ENCODE measurements around the gene GZMM.

The GZMM gene

DNA sequence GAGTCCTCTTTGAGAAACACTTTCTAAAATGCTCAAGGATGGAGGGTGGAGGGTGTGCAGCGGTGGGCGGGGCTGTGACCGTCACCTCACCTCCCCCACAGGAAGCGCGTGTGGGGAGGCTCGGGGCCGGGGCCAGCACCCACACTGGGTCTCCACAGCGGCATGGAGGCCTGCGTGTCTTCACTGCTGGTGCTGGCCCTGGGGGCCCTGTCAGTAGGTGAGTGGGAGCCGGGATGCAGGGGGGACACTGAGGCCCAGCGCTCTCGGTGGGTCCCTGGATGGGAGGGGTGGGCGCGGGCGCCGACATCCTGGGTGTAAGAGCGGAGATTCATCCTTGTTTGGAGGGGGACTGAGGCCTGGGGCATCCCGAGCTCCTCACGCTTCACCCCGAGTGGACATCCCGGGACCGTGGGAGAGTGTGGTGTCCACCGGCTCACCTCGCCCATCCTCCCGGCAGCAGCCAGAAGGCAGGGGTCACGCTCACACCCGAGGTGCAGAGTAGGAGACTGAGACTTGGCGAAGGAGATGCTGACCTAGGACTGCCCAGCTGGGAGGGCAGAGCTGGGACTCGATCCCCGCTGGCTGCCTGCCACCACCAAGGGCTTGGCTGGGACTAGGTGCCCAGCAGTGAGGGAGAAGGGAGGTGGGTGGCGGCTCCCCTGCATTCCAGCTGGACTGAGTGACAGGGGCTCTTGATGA lies at the start of gene GZMM:
GZMM (plus strand) TSS at position 144 of the 699 bp plus-strand sequence; CDS start at position 163, 19 bp downstream.
- DNase-seq: peak in 2 of 56 donors; percentile 7 to 12

DNA sequence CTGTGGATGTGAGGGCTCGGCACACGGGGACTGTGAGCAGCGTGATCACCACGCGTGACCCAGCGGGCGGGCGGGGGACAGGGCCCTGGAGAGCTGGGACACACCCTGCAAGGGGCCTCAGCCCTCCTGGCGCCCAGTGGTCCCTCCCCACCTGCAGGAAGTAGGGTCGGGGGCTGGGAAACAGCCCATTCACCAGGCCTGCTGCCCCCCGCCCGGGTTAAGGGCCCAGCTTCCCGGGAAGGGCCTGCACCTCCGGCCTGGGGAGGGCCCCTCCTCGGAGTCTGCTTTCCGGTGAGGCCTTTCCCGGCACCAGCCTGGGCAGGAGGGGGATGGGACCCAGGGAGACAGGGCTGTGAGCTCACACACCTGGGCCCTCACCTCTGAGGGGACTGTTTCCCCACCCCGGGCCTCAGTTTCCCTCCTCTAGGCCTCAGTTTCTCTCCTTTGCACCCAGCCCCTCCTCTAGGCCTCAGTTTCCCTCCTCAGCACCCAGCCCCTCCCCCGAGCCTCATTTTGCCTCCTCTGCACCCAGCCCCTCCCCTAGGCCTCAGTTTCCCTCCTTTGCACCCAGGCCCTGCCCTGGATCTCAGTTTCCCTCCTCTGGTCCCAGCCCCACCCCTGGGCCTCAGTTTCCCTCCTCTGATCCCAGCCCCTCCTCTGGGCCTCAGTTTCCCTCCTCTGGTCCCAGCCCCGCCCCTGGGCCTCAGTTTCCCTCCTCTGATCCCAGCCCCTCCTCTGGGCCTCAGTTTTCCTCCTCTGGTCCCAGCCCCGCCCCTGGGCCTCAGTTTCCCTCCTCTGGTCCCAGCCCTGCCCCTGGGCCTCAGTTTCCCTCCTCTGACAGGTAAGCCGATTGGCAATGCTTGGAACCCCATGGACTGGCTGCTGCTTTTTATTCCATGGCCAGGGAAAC lies 49.4 kb upstream of the GZMM start:
- DNase-seq: no peak

- DNase-seq: no peak
These were observed 48.8 kb upstream of the GZMM start for GRCh38 chr19:495081-495401.

DNA sequence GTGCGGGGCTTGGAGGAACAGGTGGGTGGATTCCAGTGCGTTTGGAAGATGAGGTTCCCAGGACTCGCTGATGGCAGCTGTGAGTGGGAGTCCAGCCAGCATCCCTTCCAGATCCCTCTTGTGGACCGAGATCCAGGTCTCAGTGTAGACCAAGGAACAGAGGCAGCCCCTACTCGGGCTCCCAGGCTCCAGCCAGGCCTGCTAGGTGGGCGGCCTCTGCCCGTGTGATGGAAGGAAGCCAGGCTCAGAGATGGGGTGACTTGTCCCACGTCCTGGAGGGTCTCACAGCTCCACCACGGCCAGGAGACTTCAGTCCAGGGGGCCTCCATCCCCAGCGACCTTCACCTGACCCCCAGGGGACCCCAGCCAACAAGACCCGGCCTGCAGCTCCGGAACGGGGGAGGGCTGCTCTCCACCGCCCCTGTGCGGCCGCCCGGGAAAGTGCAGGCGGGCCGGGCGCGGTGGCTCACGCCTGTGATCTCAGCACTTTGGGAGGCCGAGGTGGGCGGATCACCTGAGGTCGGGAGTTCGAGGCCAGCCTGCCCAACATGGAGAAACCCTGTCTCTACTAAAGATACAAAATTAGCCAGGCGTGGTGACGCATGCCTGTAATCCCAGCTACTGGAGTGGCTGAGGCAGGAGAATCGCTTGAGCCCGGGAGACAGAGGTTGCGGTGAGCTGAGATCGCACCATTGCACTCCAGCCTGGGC lies 48.3 kb upstream of the GZMM start:
- peak in 14 of 56 donors; percentile 8 to 60 (median 35) for DNase-seq

DNA sequence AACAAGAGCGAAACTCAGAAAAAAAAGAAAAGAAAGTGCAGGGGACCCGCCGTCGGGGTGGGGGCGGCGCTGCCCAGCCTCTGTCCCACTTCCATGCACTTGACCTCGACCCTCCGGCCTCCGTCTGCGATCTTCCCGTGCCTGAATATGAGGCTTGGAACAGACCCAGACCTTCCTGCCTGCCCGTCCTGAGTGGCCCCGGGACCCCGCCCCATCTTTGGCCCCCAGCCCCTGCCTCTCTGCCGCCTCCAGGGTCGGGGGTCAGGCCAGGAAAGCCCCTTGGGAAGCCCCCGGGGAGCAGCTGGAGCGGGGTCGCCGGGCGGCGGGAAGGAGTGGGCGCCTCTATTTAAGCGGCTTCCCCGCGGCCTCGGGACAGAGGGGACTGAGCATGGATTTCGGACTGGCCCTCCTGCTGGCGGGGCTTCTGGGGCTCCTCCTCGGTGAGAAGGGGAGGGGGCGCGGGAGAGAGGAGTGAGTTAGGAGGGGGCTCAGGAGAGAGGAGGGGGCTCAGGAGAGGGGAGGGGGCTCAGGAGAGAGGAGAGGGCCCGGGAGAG lies 47.7 kb upstream of the GZMM start, which contains the start of gene MADCAM1:
MADCAM1 (plus strand) TSS at position 375 of the 554 bp plus-strand sequence; CDS start at position 389, 14 bp downstream.
- peak in 1 of 56 donors; percentile 36 for DNase-seq

DNA sequence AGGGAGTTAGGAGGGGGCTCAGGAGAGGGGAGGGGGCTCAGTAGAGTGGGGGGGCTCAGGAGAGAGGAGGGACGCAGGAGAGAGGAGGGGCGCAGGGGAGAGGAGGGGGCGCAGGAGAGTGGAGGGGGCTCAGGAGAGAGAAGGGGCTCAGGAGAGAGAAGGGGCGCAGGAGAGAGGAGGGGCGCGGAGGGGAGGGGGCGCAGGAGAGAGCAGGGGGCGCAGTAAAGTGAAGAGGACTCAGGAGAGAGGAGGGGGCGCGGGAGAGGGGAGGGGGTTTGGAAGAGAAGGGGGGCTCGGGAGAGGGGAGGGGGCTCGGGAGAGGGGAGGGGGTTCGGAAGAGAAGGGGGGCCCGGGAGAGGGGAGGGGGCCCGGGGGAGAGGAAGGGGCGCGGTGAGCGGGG lies 46.9 kb upstream of the GZMM start:
- DNase-seq: no peak

DNA sequence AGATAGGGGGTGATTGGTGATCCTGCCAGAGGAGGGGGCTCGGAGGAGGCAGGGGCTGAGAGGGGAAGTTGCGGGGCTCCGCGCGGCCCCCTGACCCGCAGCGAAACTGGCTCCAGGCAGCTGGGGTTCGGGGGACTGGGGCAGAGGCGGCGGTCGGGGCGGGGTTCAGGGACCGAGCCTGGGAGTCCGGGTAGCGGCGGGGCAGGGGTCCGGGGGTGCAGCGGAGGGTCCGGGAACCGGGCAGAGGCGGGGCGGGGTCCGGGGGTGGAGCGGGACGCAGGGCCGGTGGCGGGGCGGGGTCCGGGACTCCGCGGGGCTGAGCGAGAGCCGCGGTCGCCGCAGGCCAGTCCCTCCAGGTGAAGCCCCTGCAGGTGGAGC lies 46.4 kb upstream of the GZMM start:
- no peak for DNase-seq

DNA sequence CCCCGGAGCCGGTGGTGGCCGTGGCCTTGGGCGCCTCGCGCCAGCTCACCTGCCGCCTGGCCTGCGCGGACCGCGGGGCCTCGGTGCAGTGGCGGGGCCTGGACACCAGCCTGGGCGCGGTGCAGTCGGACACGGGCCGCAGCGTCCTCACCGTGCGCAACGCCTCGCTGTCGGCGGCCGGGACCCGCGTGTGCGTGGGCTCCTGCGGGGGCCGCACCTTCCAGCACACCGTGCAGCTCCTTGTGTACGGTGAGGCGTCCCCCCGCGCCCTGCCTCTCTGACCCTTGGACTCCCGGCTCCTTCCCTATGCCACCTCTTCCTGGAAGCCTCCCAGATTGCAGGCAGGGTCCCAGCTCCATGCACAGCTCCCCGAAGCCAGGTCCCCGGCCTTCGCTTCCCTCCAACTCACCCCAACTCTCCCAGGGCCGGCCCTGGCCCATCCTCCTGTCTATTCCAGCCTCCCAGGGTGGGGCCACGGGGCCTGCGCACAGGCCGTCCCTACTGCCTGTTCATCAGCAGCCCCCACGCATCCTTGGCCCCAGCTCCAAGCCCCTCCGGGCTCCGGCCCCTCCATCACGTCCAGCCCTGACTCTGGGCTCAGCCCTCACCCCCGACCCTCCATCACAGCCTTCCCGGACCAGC lies 45.9 kb upstream of the GZMM start:
- DNase-seq: no peak

GRCh38 chr19:498511-498891 lies 45.4 kb upstream of the GZMM start:
- DNase-seq: no peak

DNA sequence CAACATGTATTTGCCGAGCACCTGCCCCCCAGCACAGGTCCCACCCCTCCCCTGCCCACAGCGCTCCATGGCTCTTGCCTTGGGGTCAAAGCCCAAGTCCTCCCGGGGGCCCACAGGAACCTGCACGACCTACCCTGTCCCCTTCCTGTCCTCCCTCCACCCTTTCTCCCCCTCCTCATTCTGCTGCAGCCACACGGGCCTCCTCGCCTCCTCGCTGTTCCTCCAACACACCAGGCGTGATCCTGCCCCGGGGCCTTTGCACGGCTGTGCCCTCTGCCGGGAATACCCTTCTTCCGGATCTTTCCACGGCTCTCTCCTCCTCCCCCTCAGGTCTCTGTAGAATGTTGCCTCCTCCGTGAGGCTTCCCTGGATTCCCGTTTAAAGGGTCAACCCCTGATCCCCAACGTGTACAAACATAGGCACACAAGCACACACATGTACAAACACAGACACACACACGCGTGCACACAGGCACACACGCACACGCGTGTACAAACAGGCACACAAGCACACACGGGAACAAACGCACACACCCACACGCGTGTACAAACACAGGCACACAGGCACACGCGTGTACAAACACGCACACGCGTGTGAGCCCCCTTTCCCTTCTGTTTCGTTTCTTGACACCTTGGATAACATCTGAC lies 44.8 kb upstream of the GZMM start:
- no peak for DNase-seq

- DNase-seq: no peak
These were observed 42.2 kb upstream of the GZMM start for GRCh38 chr19:501646-502045.

DNA sequence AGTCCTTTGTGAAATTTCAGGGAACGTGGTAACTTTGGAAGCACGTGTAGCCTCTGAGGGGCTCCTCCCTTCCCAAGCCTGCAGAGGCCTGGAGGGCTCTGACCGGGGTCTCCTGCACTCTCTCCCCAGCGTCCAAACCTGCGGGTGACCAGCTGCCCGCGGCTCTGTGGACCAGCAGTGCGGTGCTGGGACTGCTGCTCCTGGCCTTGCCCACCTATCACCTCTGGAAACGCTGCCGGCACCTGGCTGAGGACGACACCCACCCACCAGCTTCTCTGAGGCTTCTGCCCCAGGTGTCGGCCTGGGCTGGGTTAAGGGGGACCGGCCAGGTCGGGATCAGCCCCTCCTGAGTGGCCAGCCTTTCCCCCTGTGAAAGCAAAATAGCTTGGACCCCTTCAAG lies 39.2 kb upstream of the GZMM start:
- no peak for DNase-seq

- peak; percentile 78 to 100 (median 99) for DNase-seq
These were observed 37.2 kb upstream of the GZMM start for GRCh38 chr19:506404-507285.

DNA sequence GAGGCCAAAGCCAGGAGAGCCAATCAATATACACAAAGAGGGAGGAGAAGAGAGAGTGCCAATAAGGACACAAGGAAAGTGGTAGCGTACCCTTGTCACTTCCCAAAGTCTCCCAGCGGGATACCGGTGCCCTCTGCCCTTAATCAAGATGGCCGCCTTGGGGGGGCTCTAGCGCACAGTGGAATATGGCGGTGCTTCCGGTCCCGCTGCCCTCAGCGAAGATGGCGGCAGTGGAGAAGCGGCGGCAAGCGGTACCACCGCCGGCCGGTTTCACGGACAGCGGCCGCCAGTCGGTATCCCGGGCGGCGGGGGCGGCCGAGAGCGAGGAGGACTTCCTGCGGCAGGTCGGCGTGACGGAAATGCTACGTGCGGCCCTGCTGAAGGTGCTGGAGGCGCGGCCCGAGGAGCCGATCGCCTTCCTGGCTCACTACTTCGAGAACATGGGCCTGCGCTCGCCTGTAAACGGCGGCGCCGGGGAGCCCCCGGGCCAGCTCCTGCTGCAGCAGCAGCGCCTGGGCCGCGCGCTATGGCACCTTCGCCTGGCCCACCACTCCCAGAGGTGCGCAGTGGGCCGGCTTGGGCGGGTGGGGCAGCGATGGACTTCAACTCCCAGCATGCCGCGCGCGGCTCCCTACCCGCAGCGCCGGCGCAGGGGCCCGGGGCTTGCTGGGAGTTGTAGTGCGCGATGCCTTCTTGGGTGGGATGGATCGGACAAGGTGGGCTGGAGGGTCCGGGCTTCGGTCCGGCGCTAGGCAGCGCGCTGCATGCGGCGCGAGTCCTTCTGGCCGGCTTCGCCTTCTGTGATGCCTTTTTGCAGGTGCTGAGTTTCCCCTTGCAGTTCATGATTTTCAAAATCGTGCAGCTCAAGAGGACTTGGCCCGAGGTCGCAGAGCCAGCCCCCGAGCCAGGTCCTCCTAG lies 36.3 kb upstream of the GZMM start, which contains the start of gene TPGS1:
TPGS1 (plus strand) TSS at position 212 of the 918 bp plus-strand sequence; CDS start at position 222, 10 bp downstream.
- DNase-seq: peak in 55 of 56 donors; percentile 21 to 100 (median 83)

GRCh38 chr19:508204-509150 lies 35.4 kb upstream of the GZMM start:
- no peak for DNase-seq

GRCh38 chr19:510606-511100 lies 33.2 kb upstream of the GZMM start:
- peak in 49 of 56 donors; percentile 11 to 85 (median 59) for DNase-seq

Data from amygdala (tissue), 56 donors.